Measurements from ENCODE around the gene SLC39A3. TPM values are rescaled to one million over a fixed set of nuclear protein-coding genes. Genes with fewer than 3 reads are reported as not detected.

Gene SLC39A3
- total RNA-seq, 1 experiment from 2014 or later: 87.4 TPM

- Histone ChIP-seq H3K9me2 (replicated peaks; ENCODE audit: low read length) (no peaks in the 10 kb centered on the region), H3K4me2 (ENCODE audit: low read length) (no peak overlapping the region), H3K79me2 (ENCODE audit: low read length) (no peaks in the 10 kb centered on the region), H3K9me3 (ENCODE audit: low read length) (no peaks in the 10 kb centered on the region), H3K9ac (ENCODE audit: low read length) (no peak overlapping the region), H3K36me3 (ENCODE audit: low read depth, low read length) (no peaks in the 10 kb centered on the region), H3K4me3 (ENCODE audit: low read length) (no peak overlapping the region), H3F3A (ENCODE audit: low read length, unreplicated experiment) (no peaks in the 10 kb centered on the region), H4K20me1 (ENCODE audit: low read length) (no peaks in the 10 kb centered on the region), H3K4me1 (ENCODE audit: insufficient read depth, low read length) (no peaks in the 10 kb centered on the region), H3K27me3 (ENCODE audit: low read length) (no peaks in the 10 kb centered on the region), H2AFZ (ENCODE audit: low read length) (no peak overlapping the region), H3K27ac (ENCODE audit: low read length) (no peak overlapping the region)
- POLR2A ChIA-PET (ENCODE audit: unreplicated experiment): interaction anchor here (0.6 kb wide), 1 partner anchor 13 kb away, joined by 3 read pairs; no protein-coding TSS in a partner anchor
- TF ChIP-seq EZH2phosphoT487 (IDR thresholded peaks at IDR 0.05; ENCODE audit: borderline replicate concordance, low read length) (no peak), CTCF (conservative IDR thresholded peaks at IDR 0.05; ENCODE audit: low read depth, low read length) (no peak), EZH2 (IDR thresholded peaks at IDR 0.05; ENCODE audit: low read length, unreplicated experiment) (no peak)
- CTCF ChIA-PET: no interaction called here
- ATAC-seq (no peak), DNase-seq (no peak)
- no TSS peak for BruUV-seq (replicated peaks)
- intact Hi-C loops (cut with micrococcal nuclease): no loop called here
These were observed 40.2 kb downstream of the SLC39A3 start for GRCh38 chr19:2699413-2700140.

GRCh38 chr19:2694196-2694595, 45.6 kb downstream of the SLC39A3 start:
- no peaks in the 10 kb centered on the region for H3K79me2 ChIP-seq (ENCODE audit: low read length)
- intact Hi-C loops (cut with micrococcal nuclease): no loop called here
- POLR2A ChIA-PET (ENCODE audit: unreplicated experiment): interaction anchor here (0.6 kb wide), 1 partner anchor 10 kb away, joined by 9 read pairs; no protein-coding TSS in a partner anchor
- no peak for TF ChIP-seq EZH2 (IDR thresholded peaks at IDR 0.05; ENCODE audit: low read length, unreplicated experiment)
- TF ChIP-seq CTCF (conservative IDR thresholded peaks at IDR 0.05; ENCODE audit: low read depth, low read length): no peak
- no peak for TF ChIP-seq EZH2phosphoT487 (IDR thresholded peaks at IDR 0.05; ENCODE audit: borderline replicate concordance, low read length)
- no peaks in the 10 kb centered on the region for H4K20me1 ChIP-seq (ENCODE audit: low read length)
- no peaks in the 10 kb centered on the region for H3F3A ChIP-seq (ENCODE audit: low read length, unreplicated experiment)
- H3K4me3 ChIP-seq (ENCODE audit: low read length): no peak overlapping the region
- H3K4me1 ChIP-seq (ENCODE audit: insufficient read depth, low read length): no peaks in the 10 kb centered on the region
- H3K9me2 ChIP-seq (replicated peaks; ENCODE audit: low read length): no peaks in the 10 kb centered on the region
- no peak for ATAC-seq
- no peak overlapping the region for H2AFZ ChIP-seq (ENCODE audit: low read length)
- no peak overlapping the region for H3K4me2 ChIP-seq (ENCODE audit: low read length)
- no peak overlapping the region for H3K27ac ChIP-seq (ENCODE audit: low read length)
- no peak for DNase-seq
- CTCF ChIA-PET: no interaction called here
- BruUV-seq (replicated peaks): no TSS peak
- H3K36me3 ChIP-seq (ENCODE audit: low read depth, low read length): no peaks in the 10 kb centered on the region
- H3K9me3 ChIP-seq (ENCODE audit: low read length): no peaks in the 10 kb centered on the region
- no peak overlapping the region for H3K9ac ChIP-seq (ENCODE audit: low read length)
- no peaks in the 10 kb centered on the region for H3K27me3 ChIP-seq (ENCODE audit: low read length)

- no peaks in the 10 kb centered on the region for H3K27me3 ChIP-seq (ENCODE audit: low read length)
- no peak overlapping the region for H3K9ac ChIP-seq (ENCODE audit: low read length)
- ChIA-PET CTCF (no interaction called here), POLR2A (ENCODE audit: unreplicated experiment) (interaction anchor here (0.6 kb wide), 1 partner anchor 10 kb away, joined by 9 read pairs; no protein-coding TSS in a partner anchor)
- H3K4me3 ChIP-seq (ENCODE audit: low read length): no peak overlapping the region
- H2AFZ ChIP-seq (ENCODE audit: low read length): no peak overlapping the region
- H3K9me3 ChIP-seq (ENCODE audit: low read length): no peaks in the 10 kb centered on the region
- no peaks in the 10 kb centered on the region for H3K4me1 ChIP-seq (ENCODE audit: insufficient read depth, low read length)
- no peaks in the 10 kb centered on the region for H4K20me1 ChIP-seq (ENCODE audit: low read length)
- no peaks in the 10 kb centered on the region for H3K79me2 ChIP-seq (ENCODE audit: low read length)
- no peaks in the 10 kb centered on the region for H3K9me2 ChIP-seq (replicated peaks; ENCODE audit: low read length)
- H3K36me3 ChIP-seq (ENCODE audit: low read depth, low read length): no peaks in the 10 kb centered on the region
- intact Hi-C loops (cut with micrococcal nuclease): no loop called here
- TF ChIP-seq EZH2 (IDR thresholded peaks at IDR 0.05; ENCODE audit: low read length, unreplicated experiment) (no peak), CTCF (conservative IDR thresholded peaks at IDR 0.05; ENCODE audit: low read depth, low read length) (no peak), EZH2phosphoT487 (IDR thresholded peaks at IDR 0.05; ENCODE audit: borderline replicate concordance, low read length) (no peak)
- BruUV-seq (replicated peaks): no TSS peak
- H3K4me2 ChIP-seq (ENCODE audit: low read length): no peak overlapping the region
- H3F3A ChIP-seq (ENCODE audit: low read length, unreplicated experiment): no peaks in the 10 kb centered on the region
- no peak for DNase-seq
- H3K27ac ChIP-seq (ENCODE audit: low read length): no peak overlapping the region
- no peak for ATAC-seq
These were observed 46.2 kb downstream of the SLC39A3 start for GRCh38 chr19:2693492-2694160.
